Neural cell (in vitro differentiated cells): ENCODE results near the gene SV2B. TPM values are rescaled to one million over a fixed set of nuclear protein-coding genes. Genes with fewer than 3 reads are reported as not detected.

ENCODE experiments used
- H2AFZ ChIP-seq: fragments of 200-600, 300-800 bp; sonication (generic), shearing (Covaris generic); 2 replicates; pipeline ENCODE4 v1.6.0; 2014; ENCODE audit warnings: low read depth, mild to moderate bottlenecking, antibody characterized with exemption, low read length, moderate library complexity
- H3F3A ChIP-seq: fragments of 200-600 bp; shearing (Covaris generic); 2 replicates; pipeline ENCODE4 v1.6.1; 2016; ENCODE audit warnings: mild to moderate bottlenecking, moderate library complexity, mixed read lengths, antibody characterized with exemption, low read length; ENCODE audit not compliant: insufficient read depth, poor library complexity, severe bottlenecking
- H3K27ac ChIP-seq: fragments of 200-600, 300-800 bp; sonication (generic), shearing (Covaris generic); 2 replicates; pipeline ENCODE4 v1.5.1; 2014; ENCODE audit warnings: mild to moderate bottlenecking, low read length, moderate library complexity
- H3K27me3 ChIP-seq: fragments of 300-800, 200-600 bp; sonication (generic), shearing (Covaris generic); 2 replicates; pipeline ENCODE4 v1.6.0; 2014; ENCODE audit warnings: mild to moderate bottlenecking, low read depth, low read length, moderate library complexity; ENCODE audit not compliant: insufficient read depth
- H3K36me3 ChIP-seq: fragments of 300-800, 200-600 bp; sonication (generic), shearing (Covaris generic); 2 replicates; pipeline ENCODE4 v1.5.1; 2014; ENCODE audit warnings: mild to moderate bottlenecking, antibody characterized with exemption, low read length, moderate library complexity; ENCODE audit not compliant: insufficient read depth
- H3K4me2 ChIP-seq: fragments of 300-800, 200-600 bp; sonication (generic), shearing (Covaris generic); 2 replicates; pipeline ENCODE4 v1.6.0; 2014; ENCODE audit warnings: mild to moderate bottlenecking, low read length
- H3K4me3 ChIP-seq: fragments of 300-800, 200-600 bp; sonication (generic), shearing (Covaris generic); 2 replicates; pipeline ENCODE4 v1.5.1; 2014; ENCODE audit warnings: mild to moderate bottlenecking, low read length, moderate library complexity
- H3K79me2 ChIP-seq: fragments of 200-600 bp; shearing (Covaris generic); replicated peaks from 2 replicates; pipeline ENCODE4 v1.6.0; 2014; ENCODE audit warnings: mild to moderate bottlenecking, low read length, moderate library complexity; ENCODE audit not compliant: insufficient read depth
- H3K9ac ChIP-seq: fragments of 300-800, 200-600 bp; sonication (generic), shearing (Covaris generic); 2 replicates; pipeline ENCODE4 v1.6.1; 2016; ENCODE audit warnings: mild to moderate bottlenecking, low read length, mixed read lengths
- H3K9me2 ChIP-seq: fragments of 200-600 bp; shearing (Covaris generic); 2 replicates; pipeline ENCODE4 v1.6.1; 2016; ENCODE audit warnings: mild to moderate bottlenecking, low read length, mixed read lengths; ENCODE audit not compliant: insufficient read depth
- H3K9me3 ChIP-seq: fragments of 200-600, 300-800 bp; sonication (generic), shearing (Covaris generic); 2 replicates; pipeline ENCODE4 v1.6.1; 2016; ENCODE audit warnings: mild to moderate bottlenecking, mixed run types, low read length, moderate library complexity, mixed read lengths
- H4K20me1 ChIP-seq: fragments of 200-600 bp; shearing (Covaris generic); 2 replicates; pipeline ENCODE4 v1.6.1; 2016; ENCODE audit warnings: mild to moderate bottlenecking, mixed run types; ENCODE audit not compliant: insufficient read depth
- EP300 ChIP-seq: fragments of 450-650 bp; conservative IDR thresholded peaks from 2 replicates; pipeline ENCODE4 v1.6.1; 2014; ENCODE audit warnings: antibody characterized with exemption, mild to moderate bottlenecking, moderate library complexity; ENCODE audit not compliant: poor library complexity, severe bottlenecking
- EZH2 ChIP-seq: fragments of 200-600, 300-800 bp; shearing (Covaris generic), sonication (generic); IDR thresholded peaks from 2 replicates; pipeline ENCODE4 v1.6.1; 2014; ENCODE audit warnings: antibody characterized with exemption, low read length, borderline replicate concordance, mild to moderate bottlenecking; ENCODE audit not compliant: insufficient read depth, poor library complexity, severe bottlenecking
- MXI1 ChIP-seq: fragments of 450-650 bp; conservative IDR thresholded peaks from 2 replicates; pipeline ENCODE4 v1.6.1; 2014; ENCODE audit warnings: antibody characterized with exemption, mild to moderate bottlenecking; ENCODE audit not compliant: poor library complexity, severe bottlenecking
- POLR2AphosphoS5 ChIP-seq: IDR thresholded peaks from 2 replicates; pipeline ENCODE4 v1.6.1; 2012
- RAD21 ChIP-seq: fragments of 450-650 bp; conservative IDR thresholded peaks from 2 replicates; pipeline ENCODE4 v1.6.1; 2014; ENCODE audit warnings: antibody characterized with exemption, mild to moderate bottlenecking, moderate library complexity
- SMC3 ChIP-seq: fragments of 450-650 bp; conservative IDR thresholded peaks from 2 replicates; pipeline ENCODE4 v1.6.1; 2014; ENCODE audit warnings: antibody characterized with exemption, mild to moderate bottlenecking, moderate library complexity; ENCODE audit not compliant: poor library complexity
- TAF1 ChIP-seq: IDR thresholded peaks from 2 replicates; pipeline ENCODE4 v1.6.1; 2012; ENCODE audit warnings: low read depth
- polyA plus RNA-seq: library from polyadenylated mRNA; depleted of rRNA; stranded (reverse); fragments of >200 nt; gene quantifications from 2 replicates; pipeline ENCODE4 v1.2.3, GENCODE V29; 2014
- TF ChIP-seq, protein P1 (sequence below): IDR thresholded peaks from 2 replicates; pipeline ENCODE4 v1.6.1; 2012; ENCODE audit warnings: borderline replicate concordance
- TF ChIP-seq, protein P2 (sequence below): fragments of 450-650 bp; IDR thresholded peaks from 2 replicates; pipeline ENCODE4 v1.5.1; 2014; ENCODE audit warnings: antibody characterized with exemption, mild to moderate bottlenecking, moderate library complexity; ENCODE audit not compliant: poor library complexity, severe bottlenecking

Gene SV2B
- polyA plus RNA-seq, 1 donor from 2014 or later: 0.38 TPM

DNA sequence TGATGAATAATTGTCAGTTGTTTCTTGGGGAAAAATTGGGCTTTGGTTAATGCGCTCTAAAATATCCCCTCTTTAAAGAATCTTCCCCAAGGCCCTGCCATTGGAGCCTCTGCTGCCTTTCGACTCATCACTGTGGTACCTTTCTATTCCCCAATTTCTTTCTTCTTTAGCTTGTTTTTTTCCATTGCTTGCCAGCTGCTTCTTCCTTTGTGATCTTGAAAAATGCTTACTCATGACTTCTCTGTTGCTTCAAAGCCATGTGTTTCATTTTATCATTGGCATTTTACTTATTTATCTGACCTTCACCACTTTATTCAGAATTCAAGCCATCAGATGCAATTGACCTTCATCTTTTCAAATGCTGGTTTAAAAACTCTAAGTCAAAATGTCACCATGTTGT, 84.4 kb downstream of the SV2B start:
- H3K27ac ChIP-seq: no peak overlapping the region
- H3K9ac ChIP-seq: no peak overlapping the region
- no peaks in the 10 kb centered on the region for H3K27me3 ChIP-seq
- no peaks in the 10 kb centered on the region for H3K9me2 ChIP-seq
- no peaks in the 10 kb centered on the region for H3K79me2 ChIP-seq
- no peaks in the 10 kb centered on the region for H4K20me1 ChIP-seq
- no peak overlapping the region for H3K4me3 ChIP-seq
- no peaks in the 10 kb centered on the region for H3K36me3 ChIP-seq
- TF ChIP-seq EP300 (no peak), POLR2AphosphoS5 (no peak), MXI1 (no peak), SMC3 (no peak), RAD21 (no peak)
- TF ChIP-seq, protein P1, sequence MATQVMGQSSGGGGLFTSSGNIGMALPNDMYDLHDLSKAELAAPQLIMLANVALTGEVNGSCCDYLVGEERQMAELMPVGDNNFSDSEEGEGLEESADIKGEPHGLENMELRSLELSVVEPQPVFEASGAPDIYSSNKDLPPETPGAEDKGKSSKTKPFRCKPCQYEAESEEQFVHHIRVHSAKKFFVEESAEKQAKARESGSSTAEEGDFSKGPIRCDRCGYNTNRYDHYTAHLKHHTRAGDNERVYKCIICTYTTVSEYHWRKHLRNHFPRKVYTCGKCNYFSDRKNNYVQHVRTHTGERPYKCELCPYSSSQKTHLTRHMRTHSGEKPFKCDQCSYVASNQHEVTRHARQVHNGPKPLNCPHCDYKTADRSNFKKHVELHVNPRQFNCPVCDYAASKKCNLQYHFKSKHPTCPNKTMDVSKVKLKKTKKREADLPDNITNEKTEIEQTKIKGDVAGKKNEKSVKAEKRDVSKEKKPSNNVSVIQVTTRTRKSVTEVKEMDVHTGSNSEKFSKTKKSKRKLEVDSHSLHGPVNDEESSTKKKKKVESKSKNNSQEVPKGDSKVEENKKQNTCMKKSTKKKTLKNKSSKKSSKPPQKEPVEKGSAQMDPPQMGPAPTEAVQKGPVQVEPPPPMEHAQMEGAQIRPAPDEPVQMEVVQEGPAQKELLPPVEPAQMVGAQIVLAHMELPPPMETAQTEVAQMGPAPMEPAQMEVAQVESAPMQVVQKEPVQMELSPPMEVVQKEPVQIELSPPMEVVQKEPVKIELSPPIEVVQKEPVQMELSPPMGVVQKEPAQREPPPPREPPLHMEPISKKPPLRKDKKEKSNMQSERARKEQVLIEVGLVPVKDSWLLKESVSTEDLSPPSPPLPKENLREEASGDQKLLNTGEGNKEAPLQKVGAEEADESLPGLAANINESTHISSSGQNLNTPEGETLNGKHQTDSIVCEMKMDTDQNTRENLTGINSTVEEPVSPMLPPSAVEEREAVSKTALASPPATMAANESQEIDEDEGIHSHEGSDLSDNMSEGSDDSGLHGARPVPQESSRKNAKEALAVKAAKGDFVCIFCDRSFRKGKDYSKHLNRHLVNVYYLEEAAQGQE: no peak
- H2AFZ ChIP-seq: no peak overlapping the region
- H3F3A ChIP-seq: no peaks in the 10 kb centered on the region
- no peaks in the 10 kb centered on the region for H3K9me3 ChIP-seq
- no peak overlapping the region for H3K4me2 ChIP-seq

GRCh38 chr15:91186904-91187656, 87.0 kb downstream of the SV2B start:
- H3K36me3 ChIP-seq: no peaks in the 10 kb centered on the region
- H4K20me1 ChIP-seq: no peaks in the 10 kb centered on the region
- no peak overlapping the region for H3K4me3 ChIP-seq
- H3K4me2 ChIP-seq: no peak overlapping the region
- no peak overlapping the region for H3K9ac ChIP-seq
- TF ChIP-seq RAD21 (no peak), EP300 (no peak), TAF1 (no peak), POLR2AphosphoS5 (no peak), MXI1 (no peak), EZH2 (no peak)
- TF ChIP-seq, protein P1: no peak
- TF ChIP-seq, protein P2, sequence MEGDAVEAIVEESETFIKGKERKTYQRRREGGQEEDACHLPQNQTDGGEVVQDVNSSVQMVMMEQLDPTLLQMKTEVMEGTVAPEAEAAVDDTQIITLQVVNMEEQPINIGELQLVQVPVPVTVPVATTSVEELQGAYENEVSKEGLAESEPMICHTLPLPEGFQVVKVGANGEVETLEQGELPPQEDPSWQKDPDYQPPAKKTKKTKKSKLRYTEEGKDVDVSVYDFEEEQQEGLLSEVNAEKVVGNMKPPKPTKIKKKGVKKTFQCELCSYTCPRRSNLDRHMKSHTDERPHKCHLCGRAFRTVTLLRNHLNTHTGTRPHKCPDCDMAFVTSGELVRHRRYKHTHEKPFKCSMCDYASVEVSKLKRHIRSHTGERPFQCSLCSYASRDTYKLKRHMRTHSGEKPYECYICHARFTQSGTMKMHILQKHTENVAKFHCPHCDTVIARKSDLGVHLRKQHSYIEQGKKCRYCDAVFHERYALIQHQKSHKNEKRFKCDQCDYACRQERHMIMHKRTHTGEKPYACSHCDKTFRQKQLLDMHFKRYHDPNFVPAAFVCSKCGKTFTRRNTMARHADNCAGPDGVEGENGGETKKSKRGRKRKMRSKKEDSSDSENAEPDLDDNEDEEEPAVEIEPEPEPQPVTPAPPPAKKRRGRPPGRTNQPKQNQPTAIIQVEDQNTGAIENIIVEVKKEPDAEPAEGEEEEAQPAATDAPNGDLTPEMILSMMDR: no peak
- H3K27ac ChIP-seq: no peak overlapping the region
- H3F3A ChIP-seq: no peaks in the 10 kb centered on the region
- no peaks in the 10 kb centered on the region for H3K9me2 ChIP-seq
- H3K79me2 ChIP-seq: no peaks in the 10 kb centered on the region
- H2AFZ ChIP-seq: no peak overlapping the region
- no peaks in the 10 kb centered on the region for H3K27me3 ChIP-seq
- no peaks in the 10 kb centered on the region for H3K9me3 ChIP-seq
